Endothelial cell of umbilical vein (primary cell): ENCODE results near the gene PPFIA1. TPM values are rescaled to one million over a fixed set of nuclear protein-coding genes. Genes with fewer than 3 reads are reported as not detected.

ENCODE experiments used
- BruUV-seq: library from RNA; stranded (reverse); fragments of 400-500 nt; replicated peaks from 2 replicates; lab custom pipeline; 2021; lab: Mats Ljungman, UMichigan
- CTCF ChIA-PET: fragments of 300-600, 350-600 bp; sonication (Branson Sonifier 250); formaldehyde crosslinking; loops from one replicate; lab custom pipeline; 2021; ENCODE audit warnings: antibody characterized with exemption, inconsistent platforms; lab: Charles Lee
- POLR2A ChIA-PET: fragments of 300-600, 350-600 bp; sonication (Branson Sonifier 250); formaldehyde crosslinking; loops from one replicate; lab custom pipeline; 2021; ENCODE audit warnings: antibody characterized with exemption, inconsistent platforms; lab: Charles Lee
- DNase-seq: peaks from one replicate; pipeline ENCODE4 v3.0.0-alpha.2; 2011; ENCODE audit warnings: low read depth, low spot score
- FAIRE-seq: peaks from 2 replicates; lab custom pipeline; 2011; peaks lifted over from hg19 to GRCh38; lab: Jason Lieb, UNC
- H2AFZ ChIP-seq: 2 replicates; pipeline ENCODE4 v1.6.0; 2012; ENCODE audit warnings: low read depth, low read length, control low read depth, inconsistent platforms
- H3K27ac ChIP-seq: 2 replicates; pipeline ENCODE4 v1.5.1; 2011; ENCODE audit warnings: low read depth, mild to moderate bottlenecking, control low read depth, low read length, moderate library complexity; ENCODE audit not compliant: insufficient read depth
- H3K27me3 ChIP-seq, 2 experiments: 2 replicates each; pipeline versions ENCODE4 v1.6.0 to v1.6.1; 2011; ENCODE audit warnings: low read length in 2 of 2, mixed read lengths in 1 of 2; ENCODE audit not compliant: control insufficient read depth in 2 of 2, insufficient read depth in 2 of 2
- H3K36me3 ChIP-seq, 2 experiments: 2 replicates in 1 of 2; 3 replicates in 1 of 2; pipeline ENCODE4 v1.5.1; 2011; ENCODE audit warnings: low read length in 2 of 2, mild to moderate bottlenecking in 1 of 2, moderate library complexity in 1 of 2; ENCODE audit not compliant: control insufficient read depth in 2 of 2, insufficient read depth in 2 of 2; ENCODE audit errors: extremely low read depth in 1 of 2
- H3K4me1 ChIP-seq: 3 replicates; pipeline ENCODE4 v1.5.1; 2011; ENCODE audit warnings: mild to moderate bottlenecking, low read length; ENCODE audit not compliant: control insufficient read depth, insufficient read depth; ENCODE audit errors: extremely low read depth
- H3K4me2 ChIP-seq: 2 replicates; pipeline ENCODE4 v1.6.1; 2011; ENCODE audit warnings: low read length, control low read depth, mixed read lengths; ENCODE audit not compliant: insufficient read depth
- H3K4me3 ChIP-seq, 3 experiments: fragments of 200-600 bp in 1 of 3; sonication (generic), shearing (Covaris generic) in 1 of 3; replicated peaks in 1 of 3; 2 replicates each; pipeline ENCODE4 v1.5.1; 2011 to 2016; ENCODE audit warnings: control low read depth in 3 of 3, low read length in 3 of 3, mild to moderate bottlenecking in 2 of 3, inconsistent platforms in 1 of 3, low read depth in 1 of 3, moderate library complexity in 1 of 3; ENCODE audit not compliant: insufficient read depth in 1 of 3
- H3K79me2 ChIP-seq: 2 replicates; pipeline ENCODE4 v1.6.0; 2012; ENCODE audit warnings: low read length, inconsistent platforms; ENCODE audit not compliant: control insufficient read depth, insufficient read depth
- H3K9ac ChIP-seq: replicated peaks from 2 replicates; pipeline ENCODE3; 2011; ENCODE audit warnings: low read length, control low read depth; ENCODE audit not compliant: insufficient read depth; ENCODE audit errors: extremely low read depth
- H3K9me1 ChIP-seq: replicated peaks from 3 replicates; pipeline ENCODE4 v1.6.0; 2011; ENCODE audit warnings: mild to moderate bottlenecking, low read length; ENCODE audit not compliant: control insufficient read depth, insufficient read depth; ENCODE audit errors: extremely low read depth
- H3K9me3 ChIP-seq: replicated peaks from 2 replicates; pipeline ENCODE4 v1.5.1; 2012; ENCODE audit warnings: low read length, inconsistent platforms; ENCODE audit not compliant: control insufficient read depth, insufficient read depth
- H4K20me1 ChIP-seq: replicated peaks from 2 replicates; pipeline ENCODE3; 2011; ENCODE audit warnings: mild to moderate bottlenecking, low read length; ENCODE audit not compliant: control insufficient read depth, insufficient read depth; ENCODE audit errors: extremely low read depth
- CTCF ChIP-seq, 2 donors: IDR thresholded peaks; 1 replicate in 1 of 2; 2 replicates in 1 of 2; pipeline ENCODE4 v1.5.1; 2011; ENCODE audit warnings: low read length in 2 of 2, mild to moderate bottlenecking in 2 of 2, moderate library complexity in 2 of 2, control low read depth in 1 of 2, inconsistent platforms in 1 of 2, low read depth in 1 of 2; ENCODE audit not compliant: insufficient read depth in 1 of 2; ENCODE audit errors: extremely low read depth in 1 of 2
- EZH2 ChIP-seq: IDR thresholded peaks from 2 replicates; pipeline ENCODE4 v1.6.1; 2012; ENCODE audit warnings: borderline replicate concordance, low read depth, mild to moderate bottlenecking, moderate library complexity, low read length, inconsistent platforms; ENCODE audit not compliant: severe bottlenecking
- FOS ChIP-seq: IDR thresholded peaks from 2 replicates; pipeline ENCODE4 v1.6.1; 2011; ENCODE audit warnings: mild to moderate bottlenecking, low read length, moderate library complexity, borderline replicate concordance; ENCODE audit not compliant: insufficient read depth
- GATA2 ChIP-seq: IDR thresholded peaks from 2 replicates; pipeline ENCODE4 v1.7.0; 2011; ENCODE audit warnings: low read depth, mild to moderate bottlenecking, moderate library complexity, mixed read lengths, low read length; ENCODE audit not compliant: insufficient read length, insufficient read depth
- dilution Hi-C: fragments of 300-500 bp; cut with MboI; formaldehyde crosslinking; loops from one replicate; pipeline ENCODE4 v1.15.0; 2019; ENCODE audit warnings: low sequenced_read_pairs; ENCODE audit not compliant: extremely low pct_ligation_motif_present
- intact Hi-C: fragments of 100-400 bp; cut with micrococcal nuclease; formaldehyde crosslinking; loops from one replicate; pipeline ENCODE4 v1.10.0; 2022
- polyA plus RNA-seq, 4 experiments: library from polyadenylated mRNA; depleted of rRNA in 3 of 4; stranded (reverse) in 3 of 4; unstranded in 1 of 4; fragments of >200 nt; gene quantifications; 2 replicates each; pipeline versions ENCODE4 v1.2.1 to v1.2.3, GENCODE V29; 2011 to 2012; ENCODE audit warnings: missing spikeins in 1 of 4
- total RNA-seq: library from RNA; stranded (reverse); gene quantifications from 2 replicates; pipeline ENCODE4 v1.2.3, GENCODE V29; 2021

The PPFIA1 gene
- total and polyA plus RNA-seq, 2 donors (not counting 3 experiments of a cell fraction or from before 2014, with no cell fraction given): 44.3 to 60.9 TPM

GRCh38 chr11:70422692-70423522, 152.4 kb downstream of the PPFIA1 start:
- ChIA-PET CTCF (no interaction called here), POLR2A (no interaction called here)
- no peaks in the 10 kb centered on the region for H3K27me3 ChIP-seq
- no peak overlapping the region for H3K9ac ChIP-seq
- DNase-seq (no peak), FAIRE-seq (no peak)
- H4K20me1 ChIP-seq: peaks cover 3% of the 10 kb centered on the region
- no peak overlapping the region for H3K4me2 ChIP-seq
- TF ChIP-seq EZH2 (no peak), CTCF (IDR thresholded peaks at IDR 0.05; ENCODE audit: extremely low read depth in 1 of 2, insufficient read depth in 1 of 2, low read depth in 1 of 2, low read length in 2 of 2) (no peak), GATA2 (no peak), FOS (no peak)
- dilution Hi-C loops (no loop called here), intact Hi-C loops (no loop called here)
- BruUV-seq: no TSS peak
- H3K4me1 ChIP-seq: peaks cover 10% of the 10 kb centered on the region
- no peak overlapping the region for H2AFZ ChIP-seq
- no peaks in the 10 kb centered on the region for H3K9me3 ChIP-seq
- peaks cover 34 to 61% of the 10 kb centered on the region in 2 experiments for H3K36me3 ChIP-seq
- no peak overlapping the region for H3K27ac ChIP-seq
- no peak overlapping the region for H3K4me3 ChIP-seq
- no peaks in the 10 kb centered on the region for H3K9me1 ChIP-seq
- H3K79me2 ChIP-seq: peaks cover 11% of the 10 kb centered on the region
